Activated CD4-positive, CD25-positive, alpha-beta regulatory T cell (primary cell): Measurements from ENCODE around the gene MPG.

Source experiments
- DNase-seq, 4 experiments: peaks; one replicate each; lab custom pipeline; 2025; lab: John Stamatoyannopoulos, UW

Gene MPG

DNA sequence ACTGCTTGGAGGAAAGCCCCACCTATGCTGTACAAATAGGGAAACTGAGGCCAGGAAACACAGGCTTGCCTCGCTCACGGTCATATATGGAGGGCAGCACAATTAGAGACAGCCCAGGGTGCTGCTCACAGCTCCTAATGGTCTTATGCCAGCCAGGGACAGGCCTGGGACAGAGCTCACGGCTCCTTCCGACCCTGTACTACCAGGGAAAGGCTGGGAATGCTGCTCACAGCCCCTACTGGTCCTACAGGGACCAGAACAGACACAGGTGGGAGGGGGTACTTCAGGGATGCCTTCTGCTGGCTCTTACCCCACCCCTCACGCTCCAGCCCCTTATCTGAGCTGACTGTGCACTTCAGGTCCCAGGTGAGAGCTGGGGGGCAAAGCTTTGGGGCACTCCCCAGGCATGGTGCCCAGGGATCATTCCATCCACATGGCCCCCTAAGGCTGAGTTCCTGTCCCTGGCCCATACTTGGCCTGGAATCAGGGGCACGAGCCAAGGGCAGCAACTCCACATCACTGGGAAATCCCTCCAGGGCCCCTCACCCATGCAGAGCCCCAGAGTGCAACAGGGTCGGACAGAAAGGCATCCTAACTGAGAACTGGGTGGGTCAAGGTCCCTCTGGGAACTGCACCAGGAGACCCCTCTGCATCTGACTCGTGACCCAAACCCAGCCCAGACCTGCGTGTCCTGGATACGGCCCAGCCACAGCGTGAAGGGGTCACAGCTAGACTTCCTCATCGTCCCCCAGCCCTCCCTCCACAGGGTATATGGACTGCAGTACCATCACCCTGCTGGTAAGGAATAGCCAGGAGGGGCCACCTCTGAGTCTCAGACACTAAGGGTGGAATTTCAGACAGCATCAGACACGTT is 11.5 kb upstream of the MPG start:
- no peak for DNase-seq

DNA sequence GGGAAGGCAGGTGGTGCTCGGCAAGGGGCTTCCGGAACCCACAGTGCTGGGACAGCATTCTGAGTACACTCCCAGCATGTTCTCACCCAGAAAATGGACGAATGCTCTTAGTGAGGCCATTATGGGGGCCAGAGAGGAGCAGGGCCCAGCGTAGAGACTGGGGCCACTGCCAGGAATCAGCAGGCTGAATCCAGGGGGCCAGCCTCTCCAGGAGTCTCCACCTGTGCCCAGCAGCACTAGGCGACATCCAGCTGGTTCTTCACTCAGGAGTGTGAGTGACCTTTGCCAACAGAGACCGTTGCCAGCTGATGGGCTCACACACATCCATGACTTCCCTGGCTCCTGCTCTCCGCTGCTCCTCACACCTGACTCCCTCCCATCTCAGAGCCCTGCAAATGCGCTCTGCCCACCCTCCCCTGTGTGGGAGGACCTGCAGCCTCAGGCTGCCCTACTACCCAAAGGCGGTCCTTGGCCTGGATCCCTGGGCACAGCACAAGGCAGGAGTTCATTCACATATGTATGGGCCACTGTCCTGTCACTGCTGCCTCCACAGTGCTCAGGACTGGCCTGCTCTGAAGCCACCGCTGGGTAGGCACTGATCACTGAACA is 10.7 kb upstream of the MPG start:
- DNase-seq = no peak

DNA sequence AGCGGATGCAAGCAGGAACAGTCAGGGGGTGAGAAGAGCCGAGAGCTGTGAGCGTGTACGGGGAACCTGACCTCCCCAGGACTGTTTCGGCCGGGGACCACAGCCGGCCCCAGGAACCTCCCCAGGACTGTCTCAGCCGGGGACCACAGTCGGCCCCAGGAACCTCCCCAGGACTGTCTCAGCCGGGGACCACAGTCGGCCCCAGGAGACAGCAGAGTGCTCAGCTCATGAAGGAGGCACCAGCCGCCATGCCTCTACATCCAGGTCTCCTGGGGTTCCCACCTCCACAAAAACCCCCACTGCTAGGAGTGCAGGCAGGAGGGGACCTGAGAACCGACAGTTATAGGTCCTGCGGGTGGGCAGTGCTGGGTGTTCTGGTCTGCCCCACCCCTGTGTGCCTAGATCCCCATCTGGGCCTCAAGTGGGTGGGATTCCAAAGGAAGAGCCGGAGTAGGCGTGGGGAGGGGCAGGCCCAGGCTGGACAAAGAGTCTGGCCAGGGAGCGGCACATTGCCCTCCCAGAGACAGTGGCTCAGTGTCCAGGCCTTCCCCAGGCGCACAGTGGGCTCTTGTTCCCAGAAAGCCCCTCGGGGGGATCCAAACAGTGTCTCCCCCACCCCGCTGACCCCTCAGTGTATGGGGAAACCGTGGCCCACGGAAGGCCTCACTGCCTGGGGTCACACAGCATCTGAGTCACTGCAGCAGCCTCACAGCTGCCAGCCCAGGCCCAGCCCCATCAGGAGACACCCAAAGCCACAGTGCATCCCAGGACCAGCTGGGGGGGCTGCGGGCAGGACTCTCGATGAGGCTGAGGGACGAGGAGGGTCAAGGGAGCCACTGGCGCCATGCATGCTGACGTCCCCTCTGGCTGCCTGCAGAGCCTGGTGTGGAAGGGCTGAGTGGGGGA is 9.9 kb upstream of the MPG start:
- DNase-seq = no peak

DNA sequence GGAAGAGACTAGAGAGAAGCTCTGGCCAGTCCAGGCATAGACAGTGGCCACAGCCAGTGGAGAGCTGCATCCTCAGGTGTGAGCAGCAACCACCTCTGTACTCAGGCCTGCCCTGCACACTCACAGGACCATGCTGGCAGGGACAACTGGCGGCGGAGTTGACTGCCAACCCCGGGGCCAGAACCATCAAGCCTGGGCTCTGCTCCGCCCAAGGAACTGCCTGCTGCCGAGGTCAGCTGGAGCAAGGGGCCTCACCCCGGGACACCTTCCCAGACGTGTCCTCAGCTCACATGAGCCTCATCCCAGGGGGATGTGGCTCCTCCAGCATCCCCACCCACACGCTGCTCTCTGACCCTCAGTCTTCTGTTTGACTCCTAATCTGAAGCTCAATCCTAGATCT is 8.8 kb upstream of the MPG start:
- DNase-seq = no peak

DNA sequence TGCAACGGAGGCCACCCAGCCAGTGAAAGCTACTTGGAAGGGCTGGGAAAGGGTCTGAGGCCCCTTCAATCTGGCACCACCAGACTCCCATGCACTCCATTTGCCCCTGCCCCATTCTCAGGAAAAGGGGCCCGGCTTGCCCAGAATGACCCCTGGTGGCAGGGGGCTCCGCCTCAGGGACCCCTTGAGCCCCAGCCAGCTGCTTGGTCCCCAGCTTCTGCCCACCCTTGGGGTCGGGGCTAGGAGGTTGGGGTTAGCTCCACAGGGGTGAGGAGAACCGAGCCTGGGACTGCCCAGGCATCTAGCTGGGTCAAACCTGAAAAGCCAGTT is 6.8 kb upstream of the MPG start:
- no peak for DNase-seq

DNA sequence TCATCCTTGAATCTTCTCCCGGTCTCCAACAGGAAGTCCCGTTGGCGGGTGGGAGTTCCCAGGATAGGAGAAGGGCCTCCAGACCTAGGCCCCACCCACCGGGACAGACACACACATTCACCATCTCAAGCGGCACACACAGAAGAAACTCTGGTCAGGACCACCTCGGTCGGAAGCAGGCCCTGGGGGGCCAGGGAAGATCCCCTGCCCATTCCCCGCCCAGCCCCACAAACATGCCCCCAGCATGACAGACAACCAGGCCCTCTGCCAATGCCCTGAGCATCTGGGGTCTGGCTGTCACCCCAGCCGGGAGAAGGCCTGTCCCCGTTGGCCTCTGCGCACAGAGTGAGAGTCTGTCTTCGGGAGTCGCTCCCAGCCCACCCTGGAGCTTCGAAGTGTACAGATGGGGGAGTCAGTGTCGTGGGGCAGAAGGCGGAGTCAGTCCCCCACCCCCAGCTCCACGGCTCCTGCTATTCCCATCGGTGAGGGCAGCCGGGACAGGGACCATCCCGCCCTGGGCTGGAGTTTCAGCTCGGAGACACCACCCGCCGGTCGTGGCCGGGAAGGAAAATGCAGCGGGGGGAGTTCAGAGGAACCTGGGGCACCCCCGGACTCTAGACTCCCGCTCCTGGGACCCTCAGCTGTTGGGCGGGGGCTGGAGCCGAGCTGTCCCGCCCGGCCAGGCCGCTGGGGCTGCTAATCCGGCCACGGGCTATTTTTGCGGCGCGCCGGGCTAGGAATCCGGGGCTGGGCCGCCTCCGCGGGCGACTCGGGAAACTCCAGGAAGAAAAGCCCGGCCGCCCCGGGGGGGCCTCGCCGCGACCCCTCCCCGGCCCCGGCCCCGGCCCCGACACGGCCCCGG is 6.3 kb upstream of the MPG start:
- DNase-seq = no peak

DNA sequence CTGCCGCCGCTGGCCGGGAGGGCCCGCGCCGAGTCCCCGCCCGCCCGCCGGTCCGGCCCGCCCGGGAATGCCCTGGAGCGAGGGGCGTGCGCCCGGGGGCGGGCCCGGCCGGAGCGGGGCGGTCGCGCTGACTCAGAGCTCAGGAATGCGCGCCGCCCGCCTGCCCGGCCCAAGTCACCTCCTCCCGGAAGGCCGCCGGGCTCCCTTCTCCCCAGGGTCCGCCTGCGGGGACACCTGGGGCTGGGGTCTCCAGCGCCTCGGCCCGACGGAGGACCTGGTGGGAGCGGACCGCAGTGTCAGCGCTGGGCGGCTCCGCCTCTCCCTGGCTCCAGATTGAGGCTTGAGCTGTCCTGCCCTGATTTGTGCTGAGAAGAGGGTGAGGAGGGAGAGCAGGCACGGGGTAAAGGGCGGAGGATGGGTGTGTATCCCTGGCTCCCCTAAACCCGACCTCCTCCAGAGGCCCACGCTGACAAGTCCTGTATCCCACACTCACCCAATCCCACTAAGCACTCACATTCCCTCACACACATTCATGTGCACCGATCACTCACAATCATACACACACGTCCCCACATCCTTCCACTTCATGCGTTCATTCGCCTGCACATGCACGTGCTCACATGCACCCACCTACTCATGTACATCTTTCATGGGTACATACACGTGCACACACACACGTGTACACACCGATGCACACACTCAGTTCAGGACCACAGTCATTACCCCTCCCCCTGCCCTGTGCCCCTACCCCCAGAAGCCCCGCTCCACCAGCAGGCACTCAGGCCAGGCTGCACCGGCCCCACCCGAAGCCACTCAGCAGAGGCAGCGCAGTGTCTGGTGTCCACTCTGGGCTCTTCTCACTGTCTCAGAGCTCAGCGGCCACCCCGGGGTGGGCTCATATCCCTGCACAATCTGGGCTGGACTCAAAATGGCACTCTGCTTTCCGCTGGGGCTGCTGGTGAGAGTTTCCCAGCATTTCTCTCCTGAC is 5.2 kb upstream of the MPG start, which contains the start of gene RHBDF1:
Gene RHBDF1, minus strand, starts transcription at position 71 of the 988 bp plus-strand sequence. CDS start 7,616 bp downstream, outside the sequence.
- no peak for DNase-seq

DNA sequence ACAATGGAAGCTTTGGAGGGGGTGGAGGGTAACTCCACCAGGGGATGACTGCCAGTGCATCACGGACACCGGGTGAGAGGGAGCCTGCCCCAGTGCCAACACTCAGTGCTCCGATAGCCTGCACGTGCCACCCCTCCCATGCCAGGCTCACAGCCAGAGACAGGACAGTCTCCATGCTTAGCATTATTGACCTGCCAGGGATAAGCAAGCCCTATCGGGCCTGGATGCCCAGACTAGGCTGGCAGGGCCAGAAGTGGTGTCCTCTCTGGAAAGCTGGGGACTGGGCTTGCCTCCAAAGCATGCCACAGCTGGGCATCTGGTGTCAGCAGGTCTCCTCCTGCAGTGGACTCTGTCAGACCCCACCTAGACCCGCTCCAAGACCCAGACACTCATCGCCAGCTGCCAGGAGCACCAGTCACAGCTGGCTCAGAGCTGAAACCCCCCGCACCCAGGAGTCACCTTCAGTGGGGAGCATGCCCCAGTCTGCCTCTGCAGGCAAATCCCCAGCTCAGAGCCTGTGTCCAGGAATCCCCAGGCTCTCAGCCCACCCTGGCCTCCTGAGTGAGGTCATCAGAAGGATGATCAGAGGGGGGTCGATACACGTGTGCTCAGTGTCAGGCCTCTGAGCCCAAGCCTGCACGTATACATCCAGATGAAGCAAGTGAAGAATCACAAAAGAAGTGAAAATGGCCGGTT is 3.8 kb upstream of the MPG start:
- no peak for DNase-seq

DNA sequence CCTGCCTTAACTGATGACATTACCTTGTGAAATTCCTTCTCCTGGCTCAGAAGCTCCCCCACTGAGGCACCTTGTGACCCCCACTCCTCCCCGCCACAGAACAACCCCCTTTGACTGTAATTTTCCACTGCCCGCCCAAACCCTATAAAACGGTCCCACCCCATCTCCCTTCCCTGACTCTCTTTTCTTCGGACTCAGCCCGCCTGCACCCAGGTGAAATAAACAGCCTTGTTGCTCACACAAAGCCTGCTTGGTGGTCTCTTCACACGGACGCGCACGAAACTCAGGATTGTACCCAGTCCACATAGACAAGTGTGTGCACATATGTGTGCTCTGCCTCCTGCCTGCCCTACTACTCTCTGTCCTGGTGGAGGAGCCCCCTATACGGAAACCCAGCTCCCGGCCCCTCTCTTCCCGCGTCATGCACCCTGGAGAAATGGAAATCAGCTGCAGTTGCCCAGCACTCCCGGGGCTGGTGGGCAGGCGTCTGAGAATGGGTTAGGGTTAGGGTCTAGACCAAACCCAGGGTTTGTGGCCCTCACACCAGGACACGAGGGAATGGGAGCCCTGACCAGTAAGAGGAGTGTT is 3.2 kb upstream of the MPG start:
- DNase-seq = no peak

DNA sequence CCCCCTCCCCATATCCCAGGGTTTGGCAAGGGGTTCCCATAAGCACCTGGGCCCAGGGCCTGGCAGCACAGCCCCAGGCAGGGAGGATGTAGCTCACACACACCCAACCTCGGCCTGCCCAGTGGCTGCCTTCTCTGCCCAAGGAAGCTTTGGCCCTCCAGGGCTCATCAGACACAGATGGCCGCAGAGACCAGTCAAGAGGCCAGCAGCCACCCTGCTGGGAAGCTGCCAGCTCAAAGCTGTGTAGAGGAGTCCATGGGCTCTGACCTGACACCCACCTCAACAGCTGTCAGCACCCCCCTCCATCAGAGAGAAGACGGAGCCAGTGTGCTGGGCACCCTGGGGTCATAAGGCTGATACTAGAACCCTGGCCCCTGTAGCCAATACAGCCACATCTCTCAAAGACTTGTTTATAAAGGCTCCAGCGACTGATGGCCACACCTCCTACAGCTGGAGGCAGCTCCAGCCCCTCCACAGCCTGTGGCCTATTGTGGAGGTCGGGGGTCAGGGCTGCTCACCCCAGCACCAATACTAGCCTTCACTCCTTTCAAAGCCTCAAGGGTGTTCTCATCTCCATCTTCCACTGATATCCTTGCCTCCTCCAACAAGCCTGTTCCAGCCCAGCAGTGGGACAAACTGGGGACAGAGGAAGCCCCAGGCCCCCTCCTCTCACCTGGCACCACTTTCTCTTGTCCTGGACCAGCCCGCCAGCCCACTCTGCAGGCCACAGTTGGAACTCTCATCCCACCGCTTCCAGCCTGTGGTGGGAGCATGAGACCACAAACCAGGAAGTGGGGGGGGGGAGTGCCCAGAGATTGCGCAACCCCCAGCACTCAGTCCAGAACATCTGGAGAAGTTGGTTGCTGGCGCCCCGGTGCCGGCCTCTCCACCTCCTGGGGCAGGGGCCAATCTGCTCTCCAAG is 2.2 kb upstream of the MPG start:
- no peak for DNase-seq

DNA sequence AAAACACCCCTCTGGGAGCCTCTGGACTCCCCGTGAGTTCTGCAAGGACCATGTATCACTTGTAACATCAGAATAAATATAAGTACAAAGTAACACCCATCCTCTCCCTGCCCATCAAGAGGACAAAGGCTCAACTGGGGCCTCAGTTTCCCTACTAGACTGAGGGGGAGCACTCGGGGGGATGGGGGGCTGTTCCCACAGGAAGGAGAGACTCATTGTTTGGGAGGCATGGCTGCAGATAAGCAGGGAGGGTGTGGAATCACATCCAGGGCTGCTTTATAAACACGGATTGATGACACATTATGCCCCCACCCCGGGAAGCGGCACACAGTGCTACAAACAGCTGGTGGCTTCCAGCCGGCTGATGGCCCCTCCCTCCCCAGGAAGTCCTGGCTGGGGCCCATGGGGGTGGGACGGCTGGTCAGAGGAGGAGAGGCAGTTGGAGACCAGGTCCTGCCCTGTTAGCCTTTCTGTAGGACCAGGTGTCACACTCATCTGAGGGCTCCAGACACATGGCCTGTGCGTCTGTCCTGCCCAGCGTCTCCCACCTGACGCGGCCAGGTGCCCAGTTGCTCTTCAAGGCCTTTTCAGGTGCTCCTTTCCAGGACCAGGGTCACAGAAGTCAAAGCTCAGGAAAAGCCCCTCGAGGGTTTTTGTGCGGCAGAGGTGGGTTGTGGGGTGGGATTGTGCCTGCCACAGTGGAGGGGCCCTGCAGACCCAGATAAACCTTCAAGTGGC is 1.3 kb upstream of the MPG start:
- DNase-seq = no peak

DNA sequence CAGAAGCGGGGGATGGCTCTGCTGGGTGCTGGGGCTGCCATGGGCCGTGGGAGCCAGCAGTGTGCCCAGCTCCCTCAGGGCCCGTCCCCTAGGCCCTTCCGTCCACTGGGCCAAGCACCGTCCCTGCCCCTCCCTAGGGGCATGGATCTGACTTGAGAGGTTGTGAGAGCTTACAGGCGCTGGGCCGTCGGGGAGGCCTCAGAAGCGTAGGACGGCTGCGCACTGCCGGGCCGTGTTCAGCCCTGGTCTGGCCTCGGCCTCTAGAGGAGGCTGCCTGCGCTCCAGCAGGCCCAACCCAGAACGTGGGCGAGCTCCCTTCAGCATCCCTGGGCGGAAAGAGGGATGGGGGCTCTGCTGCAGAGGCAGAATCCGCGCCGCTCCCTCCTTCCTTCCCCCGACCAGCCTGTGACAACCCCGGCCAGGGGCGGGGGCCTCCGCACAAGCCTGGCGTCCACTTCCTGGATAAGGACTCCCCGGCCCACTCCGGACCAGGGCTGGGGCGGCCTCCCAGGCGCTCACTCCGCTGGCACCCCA is 685 bp upstream of the MPG start:
- DNase-seq = no peak

DNA sequence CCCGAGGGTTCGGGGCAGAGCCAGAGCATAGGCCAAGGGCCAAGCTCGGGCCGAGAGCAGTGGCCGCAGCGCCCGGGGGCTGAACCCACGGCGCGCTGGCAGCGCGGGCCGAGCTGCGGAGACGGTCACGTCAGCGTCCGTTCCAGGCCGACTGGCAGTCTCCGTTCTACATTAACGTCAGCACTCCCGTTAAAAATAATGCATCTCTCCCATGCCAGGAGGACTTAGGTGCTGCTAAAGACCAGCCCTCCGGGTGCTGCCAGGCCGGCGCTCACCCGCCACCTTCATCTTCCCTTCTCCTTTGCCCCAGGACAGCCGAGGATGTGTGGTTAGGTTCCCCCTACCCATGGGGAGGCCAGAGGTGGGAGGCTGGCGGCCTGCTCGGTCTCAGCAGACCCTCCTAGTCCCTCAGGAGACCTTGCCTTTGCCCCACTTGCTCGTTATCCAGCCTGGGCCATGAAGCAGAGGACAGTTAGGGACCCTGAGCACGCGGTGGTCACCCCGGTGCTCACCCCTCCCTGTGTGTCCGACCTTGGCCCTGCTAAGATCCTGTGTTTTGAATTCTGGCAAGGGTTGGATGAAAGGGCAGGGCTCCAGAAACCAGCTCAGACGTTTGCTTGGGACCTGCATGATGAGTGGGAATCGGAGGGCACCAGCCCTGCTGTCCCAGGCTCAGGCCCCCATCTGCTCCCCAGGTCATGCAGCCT is 572 bp downstream of the MPG start:
- DNase-seq = no peak

DNA sequence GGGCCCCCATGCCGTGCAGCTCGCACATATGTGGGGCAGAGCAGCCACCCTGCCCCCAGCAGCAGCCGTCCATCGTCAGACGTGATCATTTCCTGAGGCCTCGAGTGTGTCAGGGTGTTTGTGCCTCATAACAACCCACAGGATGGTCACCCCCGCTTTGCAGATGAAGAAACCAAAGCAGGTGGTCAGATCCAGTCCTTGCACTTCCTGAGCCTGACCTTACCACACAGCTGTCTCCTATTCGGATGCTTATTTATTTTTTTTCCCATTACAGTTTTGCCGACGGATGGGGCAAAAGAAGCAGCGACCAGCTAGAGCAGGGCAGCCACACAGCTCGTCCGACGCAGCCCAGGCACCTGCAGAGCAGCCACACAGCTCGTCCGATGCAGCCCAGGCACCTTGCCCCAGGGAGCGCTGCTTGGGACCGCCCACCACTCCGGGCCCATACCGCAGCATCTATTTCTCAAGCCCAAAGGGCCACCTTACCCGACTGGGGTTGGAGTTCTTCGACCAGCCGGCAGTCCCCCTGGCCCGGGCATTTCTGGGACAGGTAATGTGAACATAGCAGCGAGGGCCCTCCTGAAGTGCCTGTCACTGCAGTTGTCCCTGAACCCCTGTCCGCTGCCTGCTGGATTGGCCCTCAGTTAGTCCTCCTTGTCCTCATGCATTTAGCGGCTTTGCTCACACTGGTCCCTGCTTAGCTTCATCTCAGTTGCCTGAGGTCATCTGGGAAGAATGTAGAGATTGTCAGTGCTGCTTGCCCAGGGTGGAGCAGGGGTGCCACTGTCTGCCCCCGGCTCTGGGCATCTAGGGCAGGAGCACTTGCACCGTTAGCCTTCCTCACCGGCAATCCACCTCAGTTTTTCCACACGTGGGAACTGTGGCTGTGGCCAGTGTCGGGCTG is 1.4 kb downstream of the MPG start:
- DNase-seq = no peak

DNA sequence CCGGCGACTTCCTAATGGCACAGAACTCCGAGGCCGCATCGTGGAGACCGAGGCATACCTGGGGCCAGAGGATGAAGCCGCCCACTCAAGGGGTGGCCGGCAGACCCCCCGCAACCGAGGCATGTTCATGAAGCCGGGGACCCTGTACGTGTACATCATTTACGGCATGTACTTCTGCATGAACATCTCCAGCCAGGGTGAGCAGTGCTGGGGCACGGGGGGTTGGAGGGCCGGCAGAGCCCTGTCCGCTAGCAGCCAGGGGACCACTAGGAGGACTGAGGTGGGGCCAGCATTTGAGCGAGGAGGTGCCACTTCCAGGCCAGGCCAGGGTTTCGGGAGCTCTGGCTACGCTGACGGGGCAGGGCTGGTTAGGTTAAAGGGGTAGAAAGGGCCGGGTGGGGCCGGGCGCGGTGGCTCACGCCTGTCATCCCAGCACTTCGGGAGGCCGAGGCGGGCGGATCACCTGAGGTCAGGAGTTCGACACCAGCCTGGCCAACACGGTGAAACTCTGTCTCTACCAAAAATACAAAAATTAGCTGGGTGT is 5.1 kb downstream of the MPG start:
- no peak for DNase-seq
